ENCODE data around the gene LRRC2. TPM values are rescaled to one million over a fixed set of nuclear protein-coding genes. Genes with fewer than 3 reads are reported as not detected.

Gene LRRC2
- polyA plus RNA-seq, 3 donors, result not detected

- Histone ChIP-seq H3K4me3 (replicated peaks in 1 of 3; ENCODE audit: low read depth in 2 of 3, low read length in 3 of 3) (no peak overlapping the region), H3K27me3 (ENCODE audit: control insufficient read depth in 2 of 2, insufficient read depth in 2 of 2, low read length in 2 of 2) (no peaks in the 10 kb centered on the region), H3K4me2 (replicated peaks; ENCODE audit: extremely low read depth, low read length, poor library complexity, severe bottlenecking) (no peak overlapping the region), H3K36me3 (replicated peaks in 1 of 2; ENCODE audit: control insufficient read depth in 1 of 2, insufficient read depth in 2 of 2, low read length in 2 of 2) (no peaks in the 10 kb centered on the region), H3K9me3 (replicated peaks in 1 of 2; ENCODE audit: control insufficient read depth in 1 of 2, insufficient read depth in 1 of 2, low read length in 2 of 2) (no peaks in the 10 kb centered on the region), H3K4me1 (ENCODE audit: control insufficient read depth in 1 of 2, insufficient read depth in 2 of 2, low read length in 2 of 2) (peaks cover 24 to 29% of the 10 kb centered on the region in 2 donors), H4K20me1 (ENCODE audit: insufficient read depth, low read length) (no peaks in the 10 kb centered on the region), H3K27ac (ENCODE audit: low read depth in 1 of 2, low read length in 2 of 2) (no peak overlapping the region), H3K9ac (ENCODE audit: insufficient read depth, low read length, poor library complexity, severe bottlenecking) (no peak overlapping the region), H2AFZ (ENCODE audit: insufficient read depth, low read depth, low read length, poor library complexity, severe bottlenecking) (no peak overlapping the region), H3K79me2 (ENCODE audit: insufficient read depth, low read length) (no peaks in the 10 kb centered on the region)
- peaks cover 32% of the 10 kb centered on the region for H3K4me1 Mint-ChIP-seq
- 91% methylated on average over 5 of the region's 5 CpGs for WGBS (ENCODE audit: insufficient coverage)
- intact Hi-C loops (cut with micrococcal nuclease), result no loop called here
- H3K9me3 Mint-ChIP-seq, result peaks cover 0 to 2% (median 0%) of the 10 kb centered on the region in 7 donors
- no peak for TF ChIP-seq CTCF (IDR thresholded peaks at IDR 0.05)
- H3K27me3 Mint-ChIP-seq (ENCODE audit: low read depth in 3 of 3), result peaks cover 0 to 8% (median 1%) of the 10 kb centered on the region in 3 donors
- peak overlapping the region in 2 of 7 donors; percentile 48 to 87 for H3K27ac Mint-ChIP-seq
- H3K36me3 Mint-ChIP-seq, result no peaks in the 10 kb centered on the region
- no peak for DNase-seq
- no peak overlapping the region for H3K4me3 Mint-ChIP-seq
Observed at GRCh38 chr3:46537779-46538178, 28.3 kb downstream of the LRRC2 start.

GRCh38 chr3:46537316-46537715 lies 28.8 kb downstream of the LRRC2 start:
- H3K9me3 ChIP-seq (replicated peaks in 1 of 2; ENCODE audit: control insufficient read depth in 1 of 2, insufficient read depth in 1 of 2, low read length in 2 of 2), result no peaks in the 10 kb centered on the region
- peaks cover 24 to 29% of the 10 kb centered on the region in 2 donors for H3K4me1 ChIP-seq (ENCODE audit: control insufficient read depth in 1 of 2, insufficient read depth in 2 of 2, low read length in 2 of 2)
- H3K27me3 ChIP-seq (ENCODE audit: control insufficient read depth in 2 of 2, insufficient read depth in 2 of 2, low read length in 2 of 2), result no peaks in the 10 kb centered on the region
- WGBS (ENCODE audit: insufficient coverage), result 100% methylated on average over 1 of the region's 1 CpG
- TF ChIP-seq CTCF (IDR thresholded peaks at IDR 0.05), result no peak
- H4K20me1 ChIP-seq (ENCODE audit: insufficient read depth, low read length), result no peaks in the 10 kb centered on the region
- H3K36me3 Mint-ChIP-seq, result no peaks in the 10 kb centered on the region
- peak overlapping the region in 1 of 7 donors; percentile 30 for H3K27ac Mint-ChIP-seq
- intact Hi-C loops (cut with micrococcal nuclease), result no loop called here
- no peak overlapping the region for H3K4me3 ChIP-seq (replicated peaks in 1 of 3; ENCODE audit: low read depth in 2 of 3, low read length in 3 of 3)
- no peak overlapping the region for H3K4me2 ChIP-seq (replicated peaks; ENCODE audit: extremely low read depth, low read length, poor library complexity, severe bottlenecking)
- H3K9ac ChIP-seq (ENCODE audit: insufficient read depth, low read length, poor library complexity, severe bottlenecking), result no peak overlapping the region
- H3K27me3 Mint-ChIP-seq (ENCODE audit: low read depth in 3 of 3), result peaks cover 0 to 8% (median 1%) of the 10 kb centered on the region in 3 donors
- H3K79me2 ChIP-seq (ENCODE audit: insufficient read depth, low read length), result no peaks in the 10 kb centered on the region
- no peak overlapping the region for H3K4me3 Mint-ChIP-seq
- peaks cover 31% of the 10 kb centered on the region for H3K4me1 Mint-ChIP-seq
- H3K9me3 Mint-ChIP-seq, result peaks cover 0 to 2% (median 0%) of the 10 kb centered on the region in 7 donors
- DNase-seq, result no peak
- H3K36me3 ChIP-seq (replicated peaks in 1 of 2; ENCODE audit: control insufficient read depth in 1 of 2, insufficient read depth in 2 of 2, low read length in 2 of 2), result no peaks in the 10 kb centered on the region
- no peak overlapping the region for H3K27ac ChIP-seq (ENCODE audit: low read depth in 1 of 2, low read length in 2 of 2)
- H2AFZ ChIP-seq (ENCODE audit: insufficient read depth, low read depth, low read length, poor library complexity, severe bottlenecking), result no peak overlapping the region

Data from CD14-positive monocyte (primary cell).